GM21423 (cell line): ENCODE measurements around the gene MORC1.

Experiments
- ATAC-seq: cut with Tn5 transposase; IDR thresholded peaks from one replicate; pipeline ENCODE4 v1.9.1; 2021; ENCODE audit warnings: mild to moderate bottlenecking, moderate library complexity; ENCODE audit not compliant: unreplicated experiment

MORC1 gene

GRCh38 chr3:108946292-108947285 lies 171.3 kb downstream of the MORC1 start:
- no peak for ATAC-seq

GRCh38 chr3:108940568-108941263 lies 177.2 kb downstream of the MORC1 start:
- no peak for ATAC-seq

GRCh38 chr3:108940166-108940565 lies 177.8 kb downstream of the MORC1 start:
- no peak for ATAC-seq

- no peak for ATAC-seq
These were observed 180.8 kb downstream of the MORC1 start for GRCh38 chr3:108936924-108937689.

- no peak for ATAC-seq
These were observed 186.9 kb downstream of the MORC1 start for GRCh38 chr3:108931035-108931434.

GRCh38 chr3:108918866-108919265 lies 199.1 kb downstream of the MORC1 start:
- ATAC-seq, result no peak

- ATAC-seq, result peak; percentile 97
These were observed 202.9 kb downstream of the MORC1 start for GRCh38 chr3:108914774-108915641.

- ATAC-seq, result no peak
These were observed 208.1 kb downstream of the MORC1 start for GRCh38 chr3:108909799-108910198.
